HepG2 (cell line): Measurements from ENCODE around the gene ZNF563. TPM values are rescaled to one million over a fixed set of nuclear protein-coding genes. Genes with fewer than 3 reads are reported as not detected.

Experiments
- FOXJ3 ChIP-seq: sonication (generic); formaldehyde crosslinking; IDR thresholded peaks from 2 replicates; pipeline ENCODE4 v1.4.0; 2020; ENCODE audit warnings: missing genetic modification reagents, mild to moderate bottlenecking, borderline replicate concordance
- GATA4 ChIP-seq: sonication (generic); IDR thresholded peaks from 2 replicates; pipeline ENCODE4 v1.6.1; 2016; ENCODE audit warnings: antibody characterized with exemption, low read depth, borderline replicate concordance
- GLI4 ChIP-seq: sonication (generic); formaldehyde crosslinking; IDR thresholded peaks from 2 replicates; pipeline ENCODE4 v1.5.1; 2020; ENCODE audit warnings: missing genetic modification reagents, mild to moderate bottlenecking, moderate library complexity, borderline replicate concordance
- KDM5A ChIP-seq: fragments of 200-600 bp; sonication (generic); IDR thresholded peaks from 2 replicates; pipeline ENCODE4 v1.7.0; 2018; ENCODE audit warnings: antibody characterized with exemption, mild to moderate bottlenecking, low read length, borderline replicate concordance
- MEIS2 ChIP-seq: sonication (generic); formaldehyde crosslinking; IDR thresholded peaks from 2 replicates; pipeline ENCODE4 v1.9.0; 2021; ENCODE audit warnings: mild to moderate bottlenecking, missing genetic modification reagents
- NFE2 ChIP-seq: sonication (generic); formaldehyde crosslinking; IDR thresholded peaks from 2 replicates; pipeline ENCODE4 v1.4.0; 2020; ENCODE audit warnings: missing genetic modification reagents
- NR2F1 ChIP-seq, 2 experiments: fragments of 450-650 bp in 1 of 2; formaldehyde crosslinking in 1 of 2; IDR thresholded peaks; 2 replicates each; pipeline versions ENCODE4 v1.5.0 to v1.6.1; 2016 to 2020; ENCODE audit warnings: mild to moderate bottlenecking in 1 of 2, missing compliant biosample characterization in 1 of 2, missing genetic modification reagents in 1 of 2, moderate library complexity in 1 of 2
- PPARG ChIP-seq: conservative IDR thresholded peaks from 2 replicates; pipeline ENCODE4 v1.6.1; 2016; ENCODE audit warnings: missing biosample characterization, missing genetic modification reagents
- TCF12 ChIP-seq, 2 experiments: fragments of 450-650 bp in 1 of 2; sonication (generic) in 1 of 2; formaldehyde crosslinking in 1 of 2; IDR thresholded peaks; 2 replicates each; pipeline versions ENCODE4 v1.6.1 to v1.8.0; 2017 to 2022; ENCODE audit warnings: antibody characterized with exemption in 1 of 2, mild to moderate bottlenecking in 1 of 2, missing genetic modification reagents in 1 of 2, moderate library complexity in 1 of 2
- ZEB1 ChIP-seq: IDR thresholded peaks from 2 replicates; pipeline ENCODE4 v1.6.1; 2012; ENCODE audit warnings: mild to moderate bottlenecking, low read depth, inconsistent platforms; ENCODE audit not compliant: insufficient replicate concordance
- ZMAT3 ChIP-seq: sonication (generic); formaldehyde crosslinking; conservative IDR thresholded peaks from 2 replicates; pipeline ENCODE4 v1.7.0; 2021; ENCODE audit warnings: missing genetic modification reagents
- ZNF143 ChIP-seq: sonication (generic); formaldehyde crosslinking; IDR thresholded peaks from 2 replicates; pipeline ENCODE4 v1.4.0; 2020; ENCODE audit warnings: missing genetic modification reagents
- ZNF329 ChIP-seq: sonication (generic); formaldehyde crosslinking; IDR thresholded peaks from 2 replicates; pipeline ENCODE4 v1.9.0; 2021; ENCODE audit warnings: low read depth, mild to moderate bottlenecking, missing genetic modification reagents
- ZSCAN12 ChIP-seq: sonication (generic); formaldehyde crosslinking; IDR thresholded peaks from 2 replicates; pipeline ENCODE4 v1.9.0; 2021; ENCODE audit warnings: mild to moderate bottlenecking, missing genetic modification reagents
- ZSCAN29 ChIP-seq: sonication (generic); formaldehyde crosslinking; conservative IDR thresholded peaks from 2 replicates; pipeline ENCODE4 v1.4.0; 2020; ENCODE audit warnings: mild to moderate bottlenecking, missing genetic modification reagents
- polyA plus RNA-seq, 8 experiments: library from polyadenylated mRNA; depleted of rRNA in 3 of 8; stranded (reverse) in 7 of 8; unstranded in 1 of 8; fragments of >200 nt; fragmentation: Illumina TruSeq in 4 of 8; extraction: Trizol in 4 of 8; gene quantifications; 2 replicates each; pipeline versions ENCODE4 v1.2.1 to v1.2.3, GENCODE V29; 2011 to 2016; ENCODE audit warnings: low read depth in 4 of 8, missing spikeins in 1 of 8, mixed read lengths in 1 of 8; ENCODE audit not compliant: insufficient read depth in 1 of 8
- total RNA-seq, 5 experiments: library from RNA; depleted of rRNA; stranded (reverse); fragments of >200 nt; fragmentation: Illumina TruSeq; extraction: Trizol; gene quantifications; 2 replicates each; pipeline ENCODE4 v1.2.3, GENCODE V29; 2016; ENCODE audit warnings: low read depth in 1 of 5
- TF ChIP-seq, protein P1 (sequence below): sonication (generic); formaldehyde crosslinking; IDR thresholded peaks from 2 replicates; pipeline ENCODE4 v1.9.0; 2021; ENCODE audit warnings: mild to moderate bottlenecking, missing genetic modification reagents
- TF ChIP-seq, protein P2 (sequence below): sonication (generic); formaldehyde crosslinking; IDR thresholded peaks from 2 replicates; pipeline ENCODE4 v1.8.1; 2023; ENCODE audit warnings: missing genetic modification reagents, inconsistent platforms, borderline replicate concordance
- TF ChIP-seq, protein P3 (sequence below): sonication (generic); formaldehyde crosslinking; IDR thresholded peaks from 2 replicates; pipeline ENCODE4 v1.4.0; 2020; ENCODE audit warnings: missing genetic modification reagents

Gene ZNF563
- total and polyA plus RNA-seq, 2 of the 13 experiments (the other 11 are each of a cell fraction or from before 2014, with no cell fraction given), result 7.5 to 19.5 TPM

DNA sequence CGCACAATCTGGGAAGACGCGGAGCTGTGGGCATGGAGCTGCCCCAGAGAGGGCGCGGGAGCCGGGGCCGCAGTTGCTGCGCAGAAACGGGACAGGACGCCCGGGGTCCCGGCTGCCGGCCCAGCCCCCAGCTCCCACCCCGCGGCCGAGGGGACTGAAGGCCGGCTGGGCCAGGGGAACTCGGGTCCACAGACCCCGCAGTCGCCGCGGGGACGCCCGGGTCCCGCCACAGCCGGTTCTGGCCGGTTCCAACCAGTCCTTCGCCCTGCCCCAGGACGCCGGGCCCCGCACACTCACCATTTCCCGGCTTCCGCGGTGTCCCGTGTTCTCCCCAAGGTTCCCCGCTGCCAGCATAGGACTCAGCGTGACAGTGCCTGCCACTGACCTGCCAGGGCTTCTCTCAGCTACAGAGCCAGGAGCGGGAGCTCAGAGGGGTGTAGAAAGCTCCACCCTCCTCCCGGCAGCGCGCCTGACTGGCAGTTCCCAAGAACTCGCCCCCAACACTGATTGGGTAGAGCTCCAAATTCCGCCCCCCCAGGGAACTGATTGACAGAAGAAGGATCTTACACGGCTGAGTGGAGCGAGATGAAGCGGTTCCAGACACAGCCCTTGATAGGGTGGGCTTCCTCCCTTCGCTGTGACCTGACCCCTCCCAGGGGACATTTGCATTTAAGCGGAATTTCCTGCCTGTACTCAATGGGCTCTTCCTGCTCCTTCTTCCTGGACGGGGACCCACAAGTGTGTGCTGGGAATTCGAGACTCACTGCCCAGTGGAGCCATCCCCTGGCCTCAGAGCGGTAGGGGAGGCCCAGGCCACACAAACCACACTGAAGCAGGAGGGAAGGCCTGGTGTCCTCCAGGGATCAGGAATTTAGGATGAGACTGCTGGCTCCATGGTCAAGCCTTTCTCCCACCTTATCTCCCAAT is 32.1 kb upstream of the ZNF563 start, which contains the start of gene ZNF442 (continued):
- TF ChIP-seq, protein P1, sequence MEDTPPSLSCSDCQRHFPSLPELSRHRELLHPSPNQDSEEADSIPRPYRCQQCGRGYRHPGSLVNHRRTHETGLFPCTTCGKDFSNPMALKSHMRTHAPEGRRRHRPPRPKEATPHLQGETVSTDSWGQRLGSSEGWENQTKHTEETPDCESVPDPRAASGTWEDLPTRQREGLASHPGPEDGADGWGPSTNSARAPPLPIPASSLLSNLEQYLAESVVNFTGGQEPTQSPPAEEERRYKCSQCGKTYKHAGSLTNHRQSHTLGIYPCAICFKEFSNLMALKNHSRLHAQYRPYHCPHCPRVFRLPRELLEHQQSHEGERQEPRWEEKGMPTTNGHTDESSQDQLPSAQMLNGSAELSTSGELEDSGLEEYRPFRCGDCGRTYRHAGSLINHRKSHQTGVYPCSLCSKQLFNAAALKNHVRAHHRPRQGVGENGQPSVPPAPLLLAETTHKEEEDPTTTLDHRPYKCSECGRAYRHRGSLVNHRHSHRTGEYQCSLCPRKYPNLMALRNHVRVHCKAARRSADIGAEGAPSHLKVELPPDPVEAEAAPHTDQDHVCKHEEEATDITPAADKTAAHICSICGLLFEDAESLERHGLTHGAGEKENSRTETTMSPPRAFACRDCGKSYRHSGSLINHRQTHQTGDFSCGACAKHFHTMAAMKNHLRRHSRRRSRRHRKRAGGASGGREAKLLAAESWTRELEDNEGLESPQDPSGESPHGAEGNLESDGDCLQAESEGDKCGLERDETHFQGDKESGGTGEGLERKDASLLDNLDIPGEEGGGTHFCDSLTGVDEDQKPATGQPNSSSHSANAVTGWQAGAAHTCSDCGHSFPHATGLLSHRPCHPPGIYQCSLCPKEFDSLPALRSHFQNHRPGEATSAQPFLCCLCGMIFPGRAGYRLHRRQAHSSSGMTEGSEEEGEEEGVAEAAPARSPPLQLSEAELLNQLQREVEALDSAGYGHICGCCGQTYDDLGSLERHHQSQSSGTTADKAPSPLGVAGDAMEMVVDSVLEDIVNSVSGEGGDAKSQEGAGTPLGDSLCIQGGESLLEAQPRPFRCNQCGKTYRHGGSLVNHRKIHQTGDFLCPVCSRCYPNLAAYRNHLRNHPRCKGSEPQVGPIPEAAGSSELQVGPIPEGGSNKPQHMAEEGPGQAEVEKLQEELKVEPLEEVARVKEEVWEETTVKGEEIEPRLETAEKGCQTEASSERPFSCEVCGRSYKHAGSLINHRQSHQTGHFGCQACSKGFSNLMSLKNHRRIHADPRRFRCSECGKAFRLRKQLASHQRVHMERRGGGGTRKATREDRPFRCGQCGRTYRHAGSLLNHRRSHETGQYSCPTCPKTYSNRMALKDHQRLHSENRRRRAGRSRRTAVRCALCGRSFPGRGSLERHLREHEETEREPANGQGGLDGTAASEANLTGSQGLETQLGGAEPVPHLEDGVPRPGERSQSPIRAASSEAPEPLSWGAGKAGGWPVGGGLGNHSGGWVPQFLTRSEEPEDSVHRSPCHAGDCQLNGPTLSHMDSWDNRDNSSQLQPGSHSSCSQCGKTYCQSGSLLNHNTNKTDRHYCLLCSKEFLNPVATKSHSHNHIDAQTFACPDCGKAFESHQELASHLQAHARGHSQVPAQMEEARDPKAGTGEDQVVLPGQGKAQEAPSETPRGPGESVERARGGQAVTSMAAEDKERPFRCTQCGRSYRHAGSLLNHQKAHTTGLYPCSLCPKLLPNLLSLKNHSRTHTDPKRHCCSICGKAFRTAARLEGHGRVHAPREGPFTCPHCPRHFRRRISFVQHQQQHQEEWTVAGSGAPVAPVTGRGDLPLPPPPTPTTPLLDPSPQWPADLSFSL (CRISPR knock-in tag), result peak; percentile 72; the same call in 1 of the 2 replicates
- TF ChIP-seq ZSCAN12 (CRISPR knock-in tag) (0 out of 2 replicates have a peak, but pooled peaks have one; percentile 25), ZEB1 (no peak), KDM5A (no peak), NR2F1 (CRISPR knock-in tag; IDR thresholded peaks at IDR 0.05) (no peak), GATA4 (peak; percentile 46; the same call in 1 of the 2 replicates), ZMAT3 (no peak), NFE2 (CRISPR knock-in tag) (no peak), FOXJ3 (CRISPR knock-in tag) (no peak), GLI4 (peak; percentile 78; the same call in 1 of the 2 replicates), ZNF143 (CRISPR knock-in tag) (peak; percentile 79), ZSCAN29 (CRISPR knock-in tag) (0 out of 2 replicates have a peak, but pooled peaks have one; percentile 39), MEIS2 (CRISPR knock-in tag) (peak; percentile 67), ZNF329 (CRISPR knock-in tag) (peak; percentile 18; the same call in 1 of the 2 replicates), PPARG (CRISPR knock-in tag) (no peak; the same call in 1 of the 2 replicates), TCF12 (IDR thresholded peaks at IDR 0.05) (no peak), TCF12 (CRISPR knock-in tag; IDR thresholded peaks at IDR 0.05) (no peak)
- TF ChIP-seq, protein P2, sequence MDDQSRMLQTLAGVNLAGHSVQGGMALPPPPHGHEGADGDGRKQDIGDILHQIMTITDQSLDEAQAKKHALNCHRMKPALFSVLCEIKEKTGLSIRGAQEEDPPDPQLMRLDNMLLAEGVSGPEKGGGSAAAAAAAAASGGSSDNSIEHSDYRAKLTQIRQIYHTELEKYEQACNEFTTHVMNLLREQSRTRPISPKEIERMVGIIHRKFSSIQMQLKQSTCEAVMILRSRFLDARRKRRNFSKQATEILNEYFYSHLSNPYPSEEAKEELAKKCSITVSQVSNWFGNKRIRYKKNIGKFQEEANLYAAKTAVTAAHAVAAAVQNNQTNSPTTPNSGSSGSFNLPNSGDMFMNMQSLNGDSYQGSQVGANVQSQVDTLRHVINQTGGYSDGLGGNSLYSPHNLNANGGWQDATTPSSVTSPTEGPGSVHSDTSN (CRISPR knock-in tag), result peak; percentile 36; the same call in 1 of the 2 replicates
- TF ChIP-seq, protein P3, sequence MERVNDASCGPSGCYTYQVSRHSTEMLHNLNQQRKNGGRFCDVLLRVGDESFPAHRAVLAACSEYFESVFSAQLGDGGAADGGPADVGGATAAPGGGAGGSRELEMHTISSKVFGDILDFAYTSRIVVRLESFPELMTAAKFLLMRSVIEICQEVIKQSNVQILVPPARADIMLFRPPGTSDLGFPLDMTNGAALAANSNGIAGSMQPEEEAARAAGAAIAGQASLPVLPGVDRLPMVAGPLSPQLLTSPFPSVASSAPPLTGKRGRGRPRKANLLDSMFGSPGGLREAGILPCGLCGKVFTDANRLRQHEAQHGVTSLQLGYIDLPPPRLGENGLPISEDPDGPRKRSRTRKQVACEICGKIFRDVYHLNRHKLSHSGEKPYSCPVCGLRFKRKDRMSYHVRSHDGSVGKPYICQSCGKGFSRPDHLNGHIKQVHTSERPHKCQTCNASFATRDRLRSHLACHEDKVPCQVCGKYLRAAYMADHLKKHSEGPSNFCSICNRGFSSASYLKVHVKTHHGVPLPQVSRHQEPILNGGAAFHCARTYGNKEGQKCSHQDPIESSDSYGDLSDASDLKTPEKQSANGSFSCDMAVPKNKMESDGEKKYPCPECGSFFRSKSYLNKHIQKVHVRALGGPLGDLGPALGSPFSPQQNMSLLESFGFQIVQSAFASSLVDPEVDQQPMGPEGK (CRISPR knock-in tag), result peak; percentile 68; the same call in 1 of the 2 replicates
